HepG2 (cell line): ENCODE results near the gene TREML4.

Experiments used
- KLF15 ChIP-seq: sonication (generic); formaldehyde crosslinking; IDR thresholded peaks from 2 replicates; pipeline ENCODE4 v1.8.1; 2023; ENCODE audit warnings: borderline replicate concordance, mild to moderate bottlenecking, inconsistent platforms, missing genetic modification reagents, mixed read lengths
- MAZ ChIP-seq, 2 experiments: sonication (generic) in 1 of 2; formaldehyde crosslinking in 1 of 2; IDR thresholded peaks; 2 replicates each; pipeline versions ENCODE4 v1.5.0 to v1.6.1; 2012 to 2020; ENCODE audit warnings: low read depth in 2 of 2, mild to moderate bottlenecking in 2 of 2, borderline replicate concordance in 1 of 2, improper control_type of control experiment in 1 of 2, low read length in 1 of 2, missing genetic modification reagents in 1 of 2, moderate library complexity in 1 of 2
- POLR2A ChIP-seq, 2 experiments: IDR thresholded peaks; 2 replicates each; pipeline ENCODE4 v1.6.1; 2011; ENCODE audit warnings: low read depth in 2 of 2, low read length in 2 of 2, mild to moderate bottlenecking in 1 of 2, moderate library complexity in 1 of 2; ENCODE audit not compliant: insufficient read depth in 1 of 2
- SMAD1 ChIP-seq: sonication (generic); formaldehyde crosslinking; IDR thresholded peaks from 2 replicates; pipeline ENCODE4 v1.4.0; 2020; ENCODE audit warnings: missing genetic modification reagents, low read depth, mild to moderate bottlenecking, borderline replicate concordance
- TAF1 ChIP-seq: sonication (generic); formaldehyde crosslinking; IDR thresholded peaks from 2 replicates; pipeline ENCODE4 v1.4.0; 2020; ENCODE audit warnings: missing genetic modification reagents
- TCF7L2 ChIP-seq: IDR thresholded peaks from 2 replicates; pipeline ENCODE4 v1.6.1; 2011; ENCODE audit warnings: mild to moderate bottlenecking, low read depth, low read length, moderate library complexity
- TF ChIP-seq, protein P1 (sequence below): IDR thresholded peaks from 2 replicates; pipeline ENCODE4 v1.6.1; 2016
- TF ChIP-seq, protein P2 (sequence below): sonication (generic); formaldehyde crosslinking; IDR thresholded peaks from 2 replicates; pipeline ENCODE4 v1.5.0; 2020; ENCODE audit warnings: mild to moderate bottlenecking, missing genetic modification reagents, moderate library complexity

DNA sequence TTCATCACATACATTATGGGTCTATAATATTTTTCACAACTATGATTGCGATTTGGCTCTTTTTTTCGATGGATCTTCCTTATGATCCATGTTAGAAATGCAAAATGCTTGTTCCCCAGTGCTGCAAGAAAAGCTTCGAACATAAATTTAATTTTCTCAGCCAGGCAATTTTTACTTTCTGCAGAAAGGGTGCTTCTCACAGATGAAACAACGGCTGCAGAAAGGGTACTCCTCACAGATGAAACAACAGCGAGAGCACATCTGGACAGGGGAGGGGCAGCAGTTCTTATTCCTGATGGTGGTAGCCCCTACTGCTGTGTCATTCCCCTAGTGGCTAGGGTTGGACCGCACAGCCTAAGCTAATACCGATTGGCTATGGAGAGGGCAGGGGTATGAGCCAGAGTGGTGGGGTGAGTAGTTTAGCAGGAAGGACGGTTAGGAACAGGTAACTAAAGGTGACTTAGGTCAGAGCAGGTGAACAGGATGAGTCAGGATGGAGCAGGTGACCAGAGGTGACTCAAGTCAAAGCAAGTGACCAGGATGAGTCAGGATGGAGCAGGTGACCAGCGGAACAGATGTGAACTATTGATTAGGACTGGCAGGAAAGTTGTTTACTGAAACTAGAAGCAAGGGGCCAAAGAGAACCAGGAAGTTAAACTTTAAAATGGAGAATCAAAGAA lies 13.4 kb upstream of the TREML4 start:
- TF ChIP-seq TCF7L2 (no peak), MAZ (IDR thresholded peaks at IDR 0.05; ENCODE audit: borderline replicate concordance, low read depth, low read length) (no peak), MAZ (CRISPR knock-in tag; IDR thresholded peaks at IDR 0.05; ENCODE audit: low read depth) (no peak), POLR2A (IDR thresholded peaks at IDR 0.05; ENCODE audit: insufficient read depth in 1 of 2, low read depth in 2 of 2, low read length in 2 of 2) (no peak), SMAD1 (CRISPR knock-in tag) (no peak), KLF15 (CRISPR knock-in tag) (no peak), TAF1 (CRISPR knock-in tag) (no peak)
- TF ChIP-seq, protein P1, sequence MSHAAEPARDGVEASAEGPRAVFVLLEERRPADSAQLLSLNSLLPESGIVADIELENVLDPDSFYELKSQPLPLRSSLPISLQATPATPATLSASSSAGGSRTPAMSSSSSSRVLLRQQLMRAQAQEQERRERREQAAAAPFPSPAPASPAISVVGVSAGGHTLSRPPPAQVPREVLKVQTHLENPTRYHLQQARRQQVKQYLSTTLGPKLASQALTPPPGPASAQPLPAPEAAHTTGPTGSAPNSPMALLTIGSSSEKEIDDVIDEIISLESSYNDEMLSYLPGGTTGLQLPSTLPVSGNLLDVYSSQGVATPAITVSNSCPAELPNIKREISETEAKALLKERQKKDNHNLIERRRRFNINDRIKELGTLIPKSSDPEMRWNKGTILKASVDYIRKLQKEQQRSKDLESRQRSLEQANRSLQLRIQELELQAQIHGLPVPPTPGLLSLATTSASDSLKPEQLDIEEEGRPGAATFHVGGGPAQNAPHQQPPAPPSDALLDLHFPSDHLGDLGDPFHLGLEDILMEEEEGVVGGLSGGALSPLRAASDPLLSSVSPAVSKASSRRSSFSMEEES = peak; percentile 78
- TF ChIP-seq, protein P2, sequence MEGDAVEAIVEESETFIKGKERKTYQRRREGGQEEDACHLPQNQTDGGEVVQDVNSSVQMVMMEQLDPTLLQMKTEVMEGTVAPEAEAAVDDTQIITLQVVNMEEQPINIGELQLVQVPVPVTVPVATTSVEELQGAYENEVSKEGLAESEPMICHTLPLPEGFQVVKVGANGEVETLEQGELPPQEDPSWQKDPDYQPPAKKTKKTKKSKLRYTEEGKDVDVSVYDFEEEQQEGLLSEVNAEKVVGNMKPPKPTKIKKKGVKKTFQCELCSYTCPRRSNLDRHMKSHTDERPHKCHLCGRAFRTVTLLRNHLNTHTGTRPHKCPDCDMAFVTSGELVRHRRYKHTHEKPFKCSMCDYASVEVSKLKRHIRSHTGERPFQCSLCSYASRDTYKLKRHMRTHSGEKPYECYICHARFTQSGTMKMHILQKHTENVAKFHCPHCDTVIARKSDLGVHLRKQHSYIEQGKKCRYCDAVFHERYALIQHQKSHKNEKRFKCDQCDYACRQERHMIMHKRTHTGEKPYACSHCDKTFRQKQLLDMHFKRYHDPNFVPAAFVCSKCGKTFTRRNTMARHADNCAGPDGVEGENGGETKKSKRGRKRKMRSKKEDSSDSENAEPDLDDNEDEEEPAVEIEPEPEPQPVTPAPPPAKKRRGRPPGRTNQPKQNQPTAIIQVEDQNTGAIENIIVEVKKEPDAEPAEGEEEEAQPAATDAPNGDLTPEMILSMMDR (CRISPR knock-in tag) = no peak
